Cardiac septum (tissue), 1 donor: ENCODE results near the gene APLP2. TPM values are rescaled to one million over a fixed set of nuclear protein-coding genes. Genes with fewer than 3 reads are reported as not detected.
"Not testable (repeated sequence)": the region's sequence is repeated elsewhere in the genome, so short reads cannot be mapped to it uniquely, and the experiment has no call there.

Experiments used
- DNase-seq: peaks from one replicate; pipeline ENCODE4 v3.0.0-alpha.2; 2020; ENCODE audit warnings: low spot score
- intact Hi-C: fragments of 100-400 bp; cut with DNase I; formaldehyde crosslinking; loops from one replicate; pipeline ENCODE4 v1.14.0; 2022
- total RNA-seq: library from RNA; stranded (reverse); fragmentation: NEBNext Ultra II Directional; extraction: Animal tissue kit (Norgen Biotek cat#: 25700); gene quantifications from one replicate; pipeline ENCODE4 v1.2.1, GENCODE V29; 2021
- donor health status: DM: no; HTN: no; CAD: no.

The APLP2 gene
- total RNA-seq, 1 donor from 2014 or later: 318 TPM

DNA sequence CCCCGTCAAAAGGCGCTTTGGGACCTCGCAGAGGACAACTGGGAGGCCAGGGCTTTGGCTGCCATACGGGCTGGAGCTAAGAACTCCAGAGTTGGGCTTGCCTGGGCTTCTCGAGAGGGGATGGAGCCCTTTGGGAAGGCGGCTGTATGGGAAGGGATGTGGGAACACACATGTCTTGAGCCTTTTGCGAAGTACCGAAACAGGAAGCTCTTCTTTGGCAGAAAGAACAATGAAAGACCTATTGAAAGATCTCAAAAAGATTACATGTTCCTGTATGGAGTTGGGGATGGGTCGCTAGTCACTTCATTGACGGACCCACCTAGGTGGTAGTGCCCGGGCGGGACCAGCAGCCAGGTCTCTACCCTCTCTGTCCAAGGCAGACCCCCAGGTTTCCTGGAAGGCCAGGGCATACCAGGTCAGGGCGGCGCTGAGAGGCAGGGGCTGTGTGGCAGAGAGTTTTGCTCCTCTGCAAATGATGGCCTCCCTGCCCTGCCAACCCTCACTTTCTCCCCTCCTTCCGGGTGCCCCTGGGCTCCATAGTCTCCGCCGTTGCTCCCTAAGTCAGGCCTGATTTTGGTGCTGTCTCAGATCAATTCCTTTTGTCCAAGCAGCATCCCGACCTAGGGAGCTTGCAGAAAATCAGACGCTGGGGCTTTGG, 90.9 kb downstream of the APLP2 start:
- DNase-seq: no peak
- intact Hi-C loops: no loop called here

DNA sequence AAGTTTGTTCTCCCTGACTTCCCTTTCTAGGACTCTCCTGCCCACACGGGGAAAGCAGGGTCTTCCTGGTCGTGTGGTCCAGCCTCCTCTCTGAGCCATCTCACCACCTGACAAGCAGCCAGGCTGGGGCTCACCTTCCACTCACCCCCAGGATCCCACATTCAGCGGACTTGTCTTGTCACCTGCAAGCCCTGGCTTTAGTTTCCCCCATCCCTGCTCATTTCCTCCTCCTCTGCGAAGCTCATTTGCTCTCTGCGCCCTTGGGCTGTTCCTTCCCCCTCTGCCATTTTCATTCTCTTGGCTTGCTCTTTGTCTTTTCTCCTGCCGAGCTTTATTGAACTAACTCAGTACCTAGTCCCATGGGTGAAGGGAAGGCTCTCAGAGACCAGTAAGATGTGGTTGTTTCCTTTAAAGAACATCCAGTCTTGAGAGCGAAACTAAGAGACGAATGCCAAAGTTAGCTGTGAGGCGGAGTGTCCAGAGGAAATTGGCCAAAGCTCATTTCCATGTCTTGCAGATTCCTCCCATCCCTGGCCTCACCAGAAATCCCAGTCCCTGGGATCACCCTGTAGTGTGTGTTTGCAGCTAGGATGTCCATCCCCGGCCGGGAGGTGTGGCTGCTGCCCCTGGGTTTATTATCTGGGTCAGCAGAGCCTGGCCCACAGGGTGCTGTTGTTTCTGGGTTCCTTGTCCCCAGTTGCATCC, 91.9 kb downstream of the APLP2 start:
- no peak for DNase-seq
- intact Hi-C loops: no loop called here

GRCh38 chr11:130162733-130163132, 93.0 kb downstream of the APLP2 start:
- DNase-seq: no peak
- intact Hi-C loops: no loop called here

DNA sequence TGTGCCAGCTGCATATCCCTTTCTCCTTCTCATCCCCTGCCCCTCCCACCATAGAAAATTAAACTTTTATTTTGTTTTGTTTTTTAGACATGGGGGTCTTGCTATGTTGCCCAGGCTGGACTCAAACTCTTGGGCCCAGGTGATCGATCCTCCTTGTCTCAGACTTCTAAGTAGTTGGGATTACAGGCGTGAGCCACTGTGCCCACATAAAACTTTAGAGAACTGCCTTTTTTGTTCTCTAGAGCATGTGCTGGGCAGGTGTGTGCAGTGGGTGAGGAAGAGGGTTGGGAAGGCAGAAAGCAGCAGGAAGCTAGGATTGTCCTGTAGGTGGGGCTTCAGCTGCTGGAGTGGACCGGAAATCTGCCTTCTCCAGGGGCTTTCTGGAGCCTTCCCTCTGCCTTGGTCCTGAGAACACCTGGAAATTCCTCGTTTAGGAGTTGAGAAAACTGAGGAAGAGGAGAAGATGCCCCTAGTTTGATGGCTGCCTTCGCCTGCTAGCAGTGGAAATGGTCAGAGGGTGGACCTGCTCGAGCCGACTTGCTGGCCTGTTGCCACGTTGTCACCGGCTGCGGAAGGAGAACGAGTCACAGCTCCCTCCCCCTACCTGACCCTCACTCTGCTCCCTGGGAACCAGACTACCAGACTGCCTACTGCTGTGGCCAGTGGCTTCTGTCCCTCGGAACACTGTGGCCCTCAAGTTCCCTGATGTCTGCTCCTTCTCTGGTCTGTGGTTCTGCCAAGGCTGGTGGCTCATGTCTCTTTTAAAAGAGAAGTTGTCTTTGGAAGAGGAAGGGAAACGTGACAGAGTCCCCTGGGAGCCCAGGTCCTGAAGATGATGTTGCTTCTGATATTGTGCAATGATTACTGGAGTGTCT, 93.9 kb downstream of the APLP2 start:
- DNase-seq: no peak
- intact Hi-C loops: no loop called here

DNA sequence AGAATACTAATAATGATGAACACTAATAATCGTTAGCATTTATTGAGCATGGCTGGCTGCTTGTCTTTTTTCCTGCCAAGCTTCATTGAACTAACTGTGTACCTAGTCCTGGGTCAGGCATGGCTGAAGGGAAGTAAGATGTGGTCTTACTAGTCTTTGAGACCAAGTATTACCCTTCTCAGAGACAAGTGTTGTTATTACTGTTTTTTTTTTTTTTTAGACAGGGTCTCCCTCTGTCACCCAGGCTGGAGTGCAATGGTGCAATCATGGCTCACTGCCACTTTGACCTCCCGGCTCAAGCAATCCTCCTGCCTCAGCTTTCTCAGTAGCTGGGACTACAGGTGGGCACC, 94.5 kb downstream of the APLP2 start:
- intact Hi-C loops: no loop called here
- no peak for DNase-seq

DNA sequence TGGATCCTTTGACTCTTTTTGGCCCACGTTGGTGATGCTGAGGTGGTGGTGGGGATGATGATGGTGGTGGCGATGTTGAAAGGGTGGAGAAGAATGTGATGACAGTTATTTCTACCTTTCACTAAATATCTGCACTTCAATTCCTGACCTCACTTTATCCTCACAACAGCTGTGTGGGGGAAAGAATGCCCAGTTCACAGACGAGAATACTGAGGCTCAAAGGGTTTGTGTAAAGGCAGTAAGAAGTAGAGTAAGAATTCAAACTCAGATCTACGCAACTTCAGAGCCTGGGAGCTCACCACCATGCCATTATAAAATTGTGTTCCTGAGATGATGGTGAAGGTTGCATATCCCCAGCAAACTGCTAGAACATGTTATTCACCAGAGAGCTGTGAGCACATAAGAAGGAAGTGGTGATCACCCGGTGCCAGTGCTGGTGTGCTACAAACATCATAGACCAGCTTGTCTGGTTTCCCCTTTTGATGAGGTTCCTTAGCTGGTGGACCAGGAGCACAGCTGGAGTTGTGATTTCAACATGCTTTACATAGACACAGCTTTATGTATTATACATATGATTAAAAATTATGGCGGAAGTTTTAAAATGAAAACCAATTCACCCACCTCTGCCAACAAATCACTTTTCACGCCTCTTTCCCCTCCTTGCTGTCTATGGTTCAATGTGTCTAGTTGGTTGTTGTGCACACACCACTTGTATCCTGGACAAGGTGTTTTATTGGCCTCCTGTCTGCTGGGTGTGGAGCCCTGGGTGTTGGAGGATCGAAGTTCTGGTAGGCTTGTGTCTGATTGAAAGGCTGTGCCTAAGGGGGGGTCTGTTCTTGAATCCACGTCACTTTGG, 96.1 kb downstream of the APLP2 start:
- intact Hi-C loops: no loop called here
- no peak for DNase-seq

GRCh38 chr11:130166457-130166784, 96.7 kb downstream of the APLP2 start:
- no peak for DNase-seq

DNA sequence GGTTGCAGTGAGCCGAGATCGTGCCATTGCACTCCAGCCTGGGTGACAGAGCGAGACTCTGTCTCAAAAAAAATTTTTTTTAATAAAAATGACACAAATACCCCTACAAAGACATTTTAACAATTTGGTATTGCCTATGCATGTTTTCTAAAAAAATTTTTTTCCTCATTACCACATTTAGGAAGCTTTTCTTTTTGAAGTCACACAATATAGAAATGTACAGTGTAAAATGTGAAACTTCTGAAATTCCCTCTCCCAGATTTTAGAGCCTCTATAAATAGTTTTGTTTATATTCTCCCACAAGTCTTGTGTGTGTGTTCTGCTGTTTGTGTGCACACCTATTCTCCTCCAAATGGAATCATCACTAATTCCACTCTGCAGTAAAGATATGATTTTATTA, 97.5 kb downstream of the APLP2 start:
- no peak for DNase-seq
- intact Hi-C loops: no loop called here

More at GRCh38 chr11:130166457-130166784, 96.7 kb downstream of the APLP2 start:
- intact Hi-C loops: no loop called here

DNA sequence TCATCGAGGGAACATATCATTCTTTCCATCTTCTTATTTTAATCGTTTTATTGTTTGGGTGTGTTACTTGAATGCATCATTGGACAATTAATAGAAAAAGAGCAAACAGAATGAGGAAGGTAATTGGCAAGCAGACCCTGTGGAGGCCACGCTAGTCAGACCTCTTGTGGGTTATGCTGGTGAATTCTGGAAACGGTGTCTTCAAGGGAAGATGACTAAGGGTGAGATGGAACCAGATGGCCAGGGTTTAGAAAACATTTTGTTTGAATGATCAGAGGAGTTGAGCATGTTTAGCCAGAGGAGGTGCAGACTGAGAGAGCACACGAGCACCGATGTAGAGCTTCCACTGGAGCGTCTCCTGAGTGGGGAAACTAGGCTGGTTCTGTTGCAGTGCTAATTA, 98.4 kb downstream of the APLP2 start:
- intact Hi-C loops: no loop called here
- DNase-seq: no peak

DNA sequence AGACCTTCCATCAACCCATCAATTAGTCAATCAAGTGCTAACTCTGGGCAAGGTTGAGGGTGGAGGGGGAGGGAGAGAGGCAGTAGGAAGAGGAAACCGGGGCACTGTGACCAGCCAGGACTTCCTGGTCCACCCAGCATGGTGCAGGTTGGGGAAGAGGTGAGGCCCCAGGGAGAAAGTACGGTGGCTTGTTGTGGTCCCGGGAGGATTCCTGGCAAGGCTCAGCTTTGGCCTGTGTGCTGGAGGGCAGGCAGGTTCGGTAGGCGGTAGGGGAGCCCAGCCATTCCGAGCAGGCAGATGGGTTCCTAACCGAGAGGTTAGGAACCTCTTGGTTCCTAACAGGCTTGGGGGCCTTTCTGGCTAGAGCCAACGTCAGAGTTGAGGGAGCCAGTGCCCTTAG, 100.7 kb downstream of the APLP2 start:
- DNase-seq: no peak
- intact Hi-C loops: no loop called here

GRCh38 chr11:130171534-130171933, 101.8 kb downstream of the APLP2 start:
- intact Hi-C loops: no loop called here
- no peak for DNase-seq

GRCh38 chr11:130172001-130172400, 102.3 kb downstream of the APLP2 start:
- DNase-seq, intact Hi-C loops: not testable (repeated sequence)

DNA sequence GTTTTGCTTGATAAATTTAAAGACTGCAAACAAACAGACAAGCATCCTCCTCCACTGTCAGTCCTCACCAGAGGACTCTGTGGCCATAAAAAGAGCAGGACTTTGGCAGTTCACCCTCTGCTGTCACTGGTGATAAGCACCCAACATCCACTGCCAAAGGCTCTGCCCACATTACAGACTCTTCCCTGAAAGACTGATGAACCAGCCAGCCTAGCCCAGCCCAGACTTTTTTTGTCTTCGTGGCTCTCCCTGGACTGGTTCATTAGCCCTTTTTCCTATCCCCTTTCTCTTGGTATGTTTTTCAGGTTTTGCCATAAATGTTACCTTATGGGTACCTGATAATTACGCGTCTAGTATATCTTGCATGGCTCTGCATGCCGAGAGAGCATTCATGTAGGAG, 104.9 kb downstream of the APLP2 start:
- intact Hi-C loops: no loop called here
- no peak for DNase-seq

- DNase-seq: no peak
- intact Hi-C loops: no loop called here
These were observed 106.2 kb downstream of the APLP2 start for GRCh38 chr11:130175898-130176297.

DNA sequence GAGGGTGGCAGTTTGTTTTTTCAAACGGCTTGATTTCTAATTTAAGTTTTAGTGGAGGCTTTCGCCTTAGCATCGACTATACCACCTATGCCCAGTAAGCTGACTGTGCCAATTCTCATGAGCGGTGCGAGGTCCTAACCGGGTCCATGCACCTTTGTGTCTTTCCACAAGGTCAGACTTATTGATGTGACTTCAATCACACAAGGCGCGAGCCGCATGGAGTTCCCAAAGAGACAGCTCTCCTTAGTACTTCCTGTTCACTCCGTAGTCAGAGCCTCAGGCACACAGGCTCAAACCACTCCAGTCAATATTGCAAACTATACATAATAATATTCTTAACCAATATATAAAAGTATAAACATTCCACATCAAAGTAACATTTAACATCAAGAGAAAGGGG, 108.1 kb downstream of the APLP2 start:
- intact Hi-C loops: no loop called here
- no peak for DNase-seq

DNA sequence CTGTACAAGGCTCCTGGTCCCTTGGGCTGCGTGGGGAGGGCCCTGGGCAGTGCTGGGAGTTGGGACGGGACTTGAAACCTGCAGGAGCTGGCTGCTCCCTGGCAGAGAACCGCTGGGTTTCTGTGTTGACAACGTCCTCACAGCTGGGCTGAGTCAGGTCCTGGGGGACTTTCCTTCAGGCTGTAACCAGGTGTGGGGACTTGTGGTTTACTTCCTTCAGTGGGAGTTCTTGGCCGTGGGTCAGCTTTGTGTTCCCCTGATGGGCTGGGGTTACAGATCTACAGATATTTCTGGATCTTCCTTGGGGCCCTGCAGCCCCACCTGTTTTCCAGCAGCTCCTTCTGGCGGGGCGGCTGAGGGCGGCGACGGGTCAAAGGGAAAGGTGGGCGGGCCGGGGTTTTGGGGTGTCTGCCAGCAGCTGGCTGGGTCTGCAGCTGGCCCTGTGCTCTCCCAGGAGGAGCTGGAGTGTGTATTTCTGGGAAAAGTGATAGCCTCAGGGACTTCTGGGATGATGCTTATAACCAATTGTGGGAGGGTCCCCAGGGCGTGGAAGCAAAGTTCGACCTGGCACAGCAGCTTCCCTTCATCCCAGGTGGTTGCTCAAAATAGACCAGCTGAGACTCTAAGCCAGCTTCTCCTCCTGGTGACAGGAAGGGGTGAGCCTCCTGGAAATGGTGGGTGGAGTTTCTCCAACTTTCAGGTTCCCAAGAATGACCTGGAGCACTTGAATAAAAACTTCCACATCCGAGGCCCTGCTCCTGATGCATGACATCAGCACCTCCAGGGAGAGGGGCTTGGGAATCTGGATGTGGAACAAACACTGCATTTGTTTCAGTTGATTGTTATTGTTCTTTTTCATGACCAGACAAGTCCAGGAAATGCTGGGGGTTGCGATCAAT, 109.0 kb downstream of the APLP2 start:
- DNase-seq: no peak
- intact Hi-C loops: no loop called here

GRCh38 chr11:130179396-130180306, 110.0 kb downstream of the APLP2 start:
- intact Hi-C loops: no loop called here
- no peak for DNase-seq

DNA sequence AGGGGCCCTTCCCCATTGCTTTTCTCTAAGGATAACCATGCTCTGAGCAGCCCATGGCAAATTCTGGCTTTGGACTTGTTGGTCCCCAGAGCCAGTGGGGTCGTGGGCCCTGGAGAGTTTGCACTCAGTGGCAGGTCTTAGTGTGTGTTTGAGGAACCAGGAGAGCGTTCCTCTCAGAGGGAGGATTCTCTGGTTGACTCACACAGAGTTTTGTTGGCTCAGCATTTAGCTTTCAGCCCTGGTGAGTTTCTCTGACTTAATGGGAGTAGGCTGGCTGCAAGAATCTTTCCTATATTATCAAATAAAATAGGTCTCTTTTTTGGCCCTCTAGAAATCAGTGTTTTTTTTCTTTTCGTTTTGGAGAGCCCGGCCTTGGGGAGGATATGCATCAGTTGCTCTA, 110.8 kb downstream of the APLP2 start:
- intact Hi-C loops: no loop called here
- no peak for DNase-seq
